Fibroblast of lung (primary cell): ENCODE measurements around the gene DNAAF1. TPM values are rescaled to one million over a fixed set of nuclear protein-coding genes. Genes with fewer than 3 reads are reported as not detected.

Experiments
- DNase-seq, 2 donors: peaks; one replicate each; pipeline versions ENCODE4 v3.0.0 to v3.0.0-alpha.2; 2010; ENCODE audit warnings: low read depth in 2 of 2
- H2AFZ ChIP-seq: 2 replicates; pipeline ENCODE4 v1.5.1; 2012; ENCODE audit warnings: low read length, control low read depth, inconsistent platforms
- H3K27ac ChIP-seq: 2 replicates; pipeline ENCODE4 v1.5.1; 2011; ENCODE audit warnings: low read length, control low read depth; ENCODE audit not compliant: insufficient read depth
- H3K27me3 ChIP-seq: 2 replicates; pipeline ENCODE4 v1.5.1; 2011; ENCODE audit warnings: mild to moderate bottlenecking, low read length; ENCODE audit not compliant: control insufficient read depth, insufficient read depth
- H3K36me3 ChIP-seq: 2 replicates; pipeline ENCODE4 v1.5.1; 2011; ENCODE audit warnings: low read length; ENCODE audit not compliant: control insufficient read depth, insufficient read depth
- H3K4me1 ChIP-seq: 2 replicates; pipeline ENCODE4 v1.5.1; 2011; ENCODE audit warnings: low read length; ENCODE audit not compliant: control insufficient read depth, insufficient read depth; ENCODE audit errors: extremely low read depth
- H3K4me2 ChIP-seq: 2 replicates; pipeline ENCODE4 v1.5.1; 2011; ENCODE audit warnings: low read length, control low read depth; ENCODE audit not compliant: insufficient read depth; ENCODE audit errors: extremely low read depth
- H3K4me3 ChIP-seq, 4 experiments: fragments of 200-600 bp in 1 of 4; sonication (generic) in 1 of 4; replicated peaks in 1 of 4; 2 replicates each; pipeline ENCODE4 v1.5.1; 2011 to 2016; ENCODE audit warnings: low read length in 4 of 4, low read depth in 3 of 4, mild to moderate bottlenecking in 3 of 4, control low read depth in 2 of 4, inconsistent platforms in 1 of 4, mixed read lengths in 1 of 4; ENCODE audit not compliant: insufficient read depth in 1 of 4; ENCODE audit errors: control extremely low read depth in 1 of 4
- H3K79me2 ChIP-seq: 2 replicates; pipeline ENCODE4 v1.5.1; 2012; ENCODE audit warnings: mild to moderate bottlenecking, low read length, inconsistent platforms; ENCODE audit not compliant: control insufficient read depth, insufficient read depth
- H3K9ac ChIP-seq: 2 replicates; pipeline ENCODE4 v1.5.1; 2011; ENCODE audit warnings: mild to moderate bottlenecking, low read length, control low read depth; ENCODE audit not compliant: insufficient read depth
- H3K9me3 ChIP-seq: 2 replicates; pipeline ENCODE4 v1.5.1; 2012; ENCODE audit warnings: low read depth, low read length; ENCODE audit not compliant: control insufficient read depth, insufficient read depth
- H4K20me1 ChIP-seq: 2 replicates; pipeline ENCODE4 v1.5.1; 2011; ENCODE audit warnings: low read length; ENCODE audit not compliant: control insufficient read depth, insufficient read depth; ENCODE audit errors: extremely low read depth
- EZH2 ChIP-seq: IDR thresholded peaks from 2 replicates; pipeline ENCODE4 v1.5.1; 2012; ENCODE audit warnings: low read length, control low read depth, mild to moderate bottlenecking; ENCODE audit errors: missing control alignments
- polyA plus RNA-seq, 2 donors: library from polyadenylated mRNA; depleted of rRNA in 1 of 2; stranded (reverse) in 1 of 2; unstranded in 1 of 2; fragments of >200 nt; gene quantifications; 2 replicates each; pipeline ENCODE4 v1.2.1, GENCODE V29; 2011 to 2012; ENCODE audit warnings: missing spikeins in 1 of 2
- total RNA-seq: library from RNA; depleted of rRNA; stranded (reverse); fragments of >200 nt; gene quantifications from 2 replicates; pipeline ENCODE4 v1.2.1, GENCODE V29; 2014
- TF ChIP-seq, protein P1 (sequence below), 2 donors: IDR thresholded peaks in 1 of 2; conservative IDR thresholded peaks in 1 of 2; 1 replicate in 1 of 2; 2 replicates in 1 of 2; pipeline ENCODE4 v1.5.1; 2011 to 2012; ENCODE audit warnings: low read length in 2 of 2, control low read depth in 1 of 2, inconsistent platforms in 1 of 2, low read depth in 1 of 2, mild to moderate bottlenecking in 1 of 2

DNAAF1 gene
- total and polyA plus RNA-seq, 2 donors (not counting 1 experiment from before 2014, with no cell fraction given), result not detected

- H3K27me3 ChIP-seq, result no peaks in the 10 kb centered on the region
- no peak overlapping the region for H3K4me3 ChIP-seq
- no peaks in the 10 kb centered on the region for H3K9me3 ChIP-seq
- H3K27ac ChIP-seq, result no peak overlapping the region
- H3K79me2 ChIP-seq, result peaks cover 7% of the 10 kb centered on the region
- no peak for TF ChIP-seq EZH2
- TF ChIP-seq, protein P1, sequence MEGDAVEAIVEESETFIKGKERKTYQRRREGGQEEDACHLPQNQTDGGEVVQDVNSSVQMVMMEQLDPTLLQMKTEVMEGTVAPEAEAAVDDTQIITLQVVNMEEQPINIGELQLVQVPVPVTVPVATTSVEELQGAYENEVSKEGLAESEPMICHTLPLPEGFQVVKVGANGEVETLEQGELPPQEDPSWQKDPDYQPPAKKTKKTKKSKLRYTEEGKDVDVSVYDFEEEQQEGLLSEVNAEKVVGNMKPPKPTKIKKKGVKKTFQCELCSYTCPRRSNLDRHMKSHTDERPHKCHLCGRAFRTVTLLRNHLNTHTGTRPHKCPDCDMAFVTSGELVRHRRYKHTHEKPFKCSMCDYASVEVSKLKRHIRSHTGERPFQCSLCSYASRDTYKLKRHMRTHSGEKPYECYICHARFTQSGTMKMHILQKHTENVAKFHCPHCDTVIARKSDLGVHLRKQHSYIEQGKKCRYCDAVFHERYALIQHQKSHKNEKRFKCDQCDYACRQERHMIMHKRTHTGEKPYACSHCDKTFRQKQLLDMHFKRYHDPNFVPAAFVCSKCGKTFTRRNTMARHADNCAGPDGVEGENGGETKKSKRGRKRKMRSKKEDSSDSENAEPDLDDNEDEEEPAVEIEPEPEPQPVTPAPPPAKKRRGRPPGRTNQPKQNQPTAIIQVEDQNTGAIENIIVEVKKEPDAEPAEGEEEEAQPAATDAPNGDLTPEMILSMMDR (conservative IDR thresholded peaks at IDR 0.05 in 1 of 2, IDR thresholded peaks at IDR 0.05 in 1 of 2; ENCODE audit: low read depth in 1 of 2, low read length in 2 of 2), result no peak
- H4K20me1 ChIP-seq, result no peaks in the 10 kb centered on the region
- no peaks in the 10 kb centered on the region for H3K4me1 ChIP-seq
- no peaks in the 10 kb centered on the region for H3K36me3 ChIP-seq
- H2AFZ ChIP-seq, result no peak overlapping the region
- DNase-seq, result peak in 1 of 2 donors; percentile 62
- H3K9ac ChIP-seq, result no peak overlapping the region
- no peak overlapping the region for H3K4me2 ChIP-seq
These were observed 8.6 kb upstream of the DNAAF1 start for GRCh38 chr16:84136331-84137125.

DNA sequence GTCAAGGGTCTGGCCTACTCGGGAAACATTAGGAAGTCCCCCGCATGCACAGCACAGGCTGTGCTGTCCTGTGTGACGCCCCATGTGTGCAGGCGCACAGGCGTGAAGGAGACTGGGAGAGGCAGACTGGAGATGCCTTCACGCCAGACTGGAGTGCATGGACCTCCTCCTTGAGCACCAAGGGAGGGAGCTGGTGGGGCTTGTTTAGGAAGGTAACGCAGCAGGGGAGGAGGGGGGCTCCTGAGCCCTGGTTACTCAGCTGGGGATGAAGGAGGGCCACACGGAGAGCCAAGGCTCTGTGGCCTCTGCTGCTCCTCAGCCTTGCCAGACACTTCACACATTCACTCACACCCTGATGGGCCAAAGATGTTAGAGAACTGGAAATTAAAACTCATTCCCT is 7.8 kb upstream of the DNAAF1 start:
- H3K36me3 ChIP-seq, result no peaks in the 10 kb centered on the region
- H3K4me3 ChIP-seq, result no peak overlapping the region
- no peaks in the 10 kb centered on the region for H3K4me1 ChIP-seq
- DNase-seq, result no peak
- H3K27me3 ChIP-seq, result no peaks in the 10 kb centered on the region
- H2AFZ ChIP-seq, result no peak overlapping the region
- H3K79me2 ChIP-seq, result peaks cover 7% of the 10 kb centered on the region
- H3K4me2 ChIP-seq, result no peak overlapping the region
- H3K27ac ChIP-seq, result no peak overlapping the region
- H3K9me3 ChIP-seq, result no peaks in the 10 kb centered on the region
- no peak overlapping the region for H3K9ac ChIP-seq
- no peaks in the 10 kb centered on the region for H4K20me1 ChIP-seq
- no peak for TF ChIP-seq EZH2
- TF ChIP-seq, protein P1 (conservative IDR thresholded peaks at IDR 0.05 in 1 of 2, IDR thresholded peaks at IDR 0.05 in 1 of 2; ENCODE audit: low read depth in 1 of 2, low read length in 2 of 2), result no peak

GRCh38 chr16:84137769-84138357 is 7.2 kb upstream of the DNAAF1 start:
- peaks cover 7% of the 10 kb centered on the region for H3K79me2 ChIP-seq
- no peaks in the 10 kb centered on the region for H3K9me3 ChIP-seq
- no peak for DNase-seq
- no peak overlapping the region for H2AFZ ChIP-seq
- no peaks in the 10 kb centered on the region for H3K4me1 ChIP-seq
- H3K9ac ChIP-seq, result no peak overlapping the region
- H3K4me2 ChIP-seq, result no peak overlapping the region
- H3K36me3 ChIP-seq, result no peaks in the 10 kb centered on the region
- H3K27me3 ChIP-seq, result no peaks in the 10 kb centered on the region
- no peak overlapping the region for H3K4me3 ChIP-seq
- H4K20me1 ChIP-seq, result no peaks in the 10 kb centered on the region
- TF ChIP-seq EZH2, result no peak
- TF ChIP-seq, protein P1 (conservative IDR thresholded peaks at IDR 0.05 in 1 of 2, IDR thresholded peaks at IDR 0.05 in 1 of 2; ENCODE audit: low read depth in 1 of 2, low read length in 2 of 2), result no peak
- no peak overlapping the region for H3K27ac ChIP-seq
